Measurements from ENCODE around the gene ATF1.

DNA sequence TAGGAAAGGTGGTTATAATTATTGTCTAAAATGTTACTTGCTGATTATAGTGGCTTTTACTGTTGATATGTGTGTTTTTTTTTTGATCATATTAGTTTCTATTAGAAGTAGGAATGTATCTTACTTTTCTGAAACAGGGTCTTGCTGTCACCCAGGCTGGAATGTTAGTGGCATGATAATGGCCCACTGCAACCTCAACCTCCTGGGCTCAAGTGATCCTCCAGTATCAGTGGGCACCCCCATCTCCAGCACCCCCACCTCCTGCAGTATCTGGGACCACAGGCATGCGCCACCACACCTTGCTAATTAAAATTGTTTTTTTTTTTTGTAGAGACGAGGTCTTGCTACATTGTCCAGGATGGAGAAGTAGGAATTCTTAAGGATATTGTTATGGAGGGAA is 11.3 kb downstream of the ATF1 start:
- no peak for TF ChIP-seq TARDBP (IDR thresholded peaks at IDR 0.05)
- TF ChIP-seq NFRKB (IDR thresholded peaks at IDR 0.05), result no peak
- no peak for TF ChIP-seq BHLHE40 (IDR thresholded peaks at IDR 0.05; ENCODE audit: borderline replicate concordance)
- TF ChIP-seq FOXA1 (IDR thresholded peaks at IDR 0.05), result no peak
- no peak for TF ChIP-seq FOXK2 (IDR thresholded peaks at IDR 0.05)
- TF ChIP-seq SP1 (IDR thresholded peaks at IDR 0.05), result no peak
- TF ChIP-seq FOXM1 (IDR thresholded peaks at IDR 0.05; ENCODE audit: borderline replicate concordance), result no peak
- no peak for TF ChIP-seq L3MBTL2 (conservative IDR thresholded peaks at IDR 0.05)
- TF ChIP-seq HDGF (IDR thresholded peaks at IDR 0.05; ENCODE audit: borderline replicate concordance), result no peak
- no peak for TF ChIP-seq ELF4 (IDR thresholded peaks at IDR 0.05)
- no peak for TF ChIP-seq ARNT (IDR thresholded peaks at IDR 0.05)
- no peak for TF ChIP-seq ZNF384 (IDR thresholded peaks at IDR 0.05)
